ENCODE data around the gene PIGX. TPM values are rescaled to one million over a fixed set of nuclear protein-coding genes. Genes with fewer than 3 reads are reported as not detected.

The PIGX gene
- total and polyA plus RNA-seq, 4 donors = 5.1 to 10.0 (median 6.6) TPM

- Histone ChIP-seq H3K4me3 (ENCODE audit: low read depth in 1 of 3, low read length in 3 of 3) (peak within 1 kb of the TSS; percentile 59 to 100 (median 84)), H3K27me3 (ENCODE audit: control insufficient read depth in 4 of 4, insufficient read depth in 4 of 4, low read length in 3 of 4) (no peaks in the 10 kb centered on the region), H3K9ac (ENCODE audit: low read depth in 1 of 2, low read length in 2 of 2) (peak within 1 kb of the TSS; percentile 72 to 98), H3K27ac (ENCODE audit: low read depth in 1 of 2, low read length in 2 of 2) (peak within 1 kb of the TSS; percentile 90 to 94), H3K9me3 (ENCODE audit: control insufficient read depth in 4 of 4, low read length in 3 of 4) (no peaks in the 10 kb centered on the region), H3K4me1 (ENCODE audit: control insufficient read depth in 4 of 4, insufficient read depth in 4 of 4, low read length in 3 of 4) (peaks cover 3 to 11% (median 3%) of the 10 kb centered on the region in 4 donors), H3K36me3 (ENCODE audit: control insufficient read depth in 4 of 4, insufficient read depth in 3 of 4, low read depth in 1 of 4, low read length in 3 of 4) (no peaks in the 10 kb centered on the region)
- TF ChIP-seq FOXA1 (IDR thresholded peaks at IDR 0.05) = no peak
- TF ChIP-seq ZBTB33 (IDR thresholded peaks at IDR 0.05) = no peak
- peak; percentile 75 for TF ChIP-seq YY1 (IDR thresholded peaks at IDR 0.05)
- TF ChIP-seq EGR1 (IDR thresholded peaks at IDR 0.05; ENCODE audit: low read depth in 2 of 2) = no peak
- no peak for TF ChIP-seq TAF1 (conservative IDR thresholded peaks at IDR 0.05)
- TF ChIP-seq, protein P1, sequence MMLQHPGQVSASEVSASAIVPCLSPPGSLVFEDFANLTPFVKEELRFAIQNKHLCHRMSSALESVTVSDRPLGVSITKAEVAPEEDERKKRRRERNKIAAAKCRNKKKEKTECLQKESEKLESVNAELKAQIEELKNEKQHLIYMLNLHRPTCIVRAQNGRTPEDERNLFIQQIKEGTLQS (IDR thresholded peaks at IDR 0.05) = no peak
- TF ChIP-seq, protein P2, sequence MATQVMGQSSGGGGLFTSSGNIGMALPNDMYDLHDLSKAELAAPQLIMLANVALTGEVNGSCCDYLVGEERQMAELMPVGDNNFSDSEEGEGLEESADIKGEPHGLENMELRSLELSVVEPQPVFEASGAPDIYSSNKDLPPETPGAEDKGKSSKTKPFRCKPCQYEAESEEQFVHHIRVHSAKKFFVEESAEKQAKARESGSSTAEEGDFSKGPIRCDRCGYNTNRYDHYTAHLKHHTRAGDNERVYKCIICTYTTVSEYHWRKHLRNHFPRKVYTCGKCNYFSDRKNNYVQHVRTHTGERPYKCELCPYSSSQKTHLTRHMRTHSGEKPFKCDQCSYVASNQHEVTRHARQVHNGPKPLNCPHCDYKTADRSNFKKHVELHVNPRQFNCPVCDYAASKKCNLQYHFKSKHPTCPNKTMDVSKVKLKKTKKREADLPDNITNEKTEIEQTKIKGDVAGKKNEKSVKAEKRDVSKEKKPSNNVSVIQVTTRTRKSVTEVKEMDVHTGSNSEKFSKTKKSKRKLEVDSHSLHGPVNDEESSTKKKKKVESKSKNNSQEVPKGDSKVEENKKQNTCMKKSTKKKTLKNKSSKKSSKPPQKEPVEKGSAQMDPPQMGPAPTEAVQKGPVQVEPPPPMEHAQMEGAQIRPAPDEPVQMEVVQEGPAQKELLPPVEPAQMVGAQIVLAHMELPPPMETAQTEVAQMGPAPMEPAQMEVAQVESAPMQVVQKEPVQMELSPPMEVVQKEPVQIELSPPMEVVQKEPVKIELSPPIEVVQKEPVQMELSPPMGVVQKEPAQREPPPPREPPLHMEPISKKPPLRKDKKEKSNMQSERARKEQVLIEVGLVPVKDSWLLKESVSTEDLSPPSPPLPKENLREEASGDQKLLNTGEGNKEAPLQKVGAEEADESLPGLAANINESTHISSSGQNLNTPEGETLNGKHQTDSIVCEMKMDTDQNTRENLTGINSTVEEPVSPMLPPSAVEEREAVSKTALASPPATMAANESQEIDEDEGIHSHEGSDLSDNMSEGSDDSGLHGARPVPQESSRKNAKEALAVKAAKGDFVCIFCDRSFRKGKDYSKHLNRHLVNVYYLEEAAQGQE (IDR thresholded peaks at IDR 0.05) = peak; percentile 35
- no peak for TF ChIP-seq FOXA2 (IDR thresholded peaks at IDR 0.05)
- TF ChIP-seq JUND (IDR thresholded peaks at IDR 0.05) = no peak
- TF ChIP-seq RXRA (IDR thresholded peaks at IDR 0.05) = no peak
- TF ChIP-seq, protein P3, sequence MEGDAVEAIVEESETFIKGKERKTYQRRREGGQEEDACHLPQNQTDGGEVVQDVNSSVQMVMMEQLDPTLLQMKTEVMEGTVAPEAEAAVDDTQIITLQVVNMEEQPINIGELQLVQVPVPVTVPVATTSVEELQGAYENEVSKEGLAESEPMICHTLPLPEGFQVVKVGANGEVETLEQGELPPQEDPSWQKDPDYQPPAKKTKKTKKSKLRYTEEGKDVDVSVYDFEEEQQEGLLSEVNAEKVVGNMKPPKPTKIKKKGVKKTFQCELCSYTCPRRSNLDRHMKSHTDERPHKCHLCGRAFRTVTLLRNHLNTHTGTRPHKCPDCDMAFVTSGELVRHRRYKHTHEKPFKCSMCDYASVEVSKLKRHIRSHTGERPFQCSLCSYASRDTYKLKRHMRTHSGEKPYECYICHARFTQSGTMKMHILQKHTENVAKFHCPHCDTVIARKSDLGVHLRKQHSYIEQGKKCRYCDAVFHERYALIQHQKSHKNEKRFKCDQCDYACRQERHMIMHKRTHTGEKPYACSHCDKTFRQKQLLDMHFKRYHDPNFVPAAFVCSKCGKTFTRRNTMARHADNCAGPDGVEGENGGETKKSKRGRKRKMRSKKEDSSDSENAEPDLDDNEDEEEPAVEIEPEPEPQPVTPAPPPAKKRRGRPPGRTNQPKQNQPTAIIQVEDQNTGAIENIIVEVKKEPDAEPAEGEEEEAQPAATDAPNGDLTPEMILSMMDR (IDR thresholded peaks at IDR 0.05; ENCODE audit: low read depth, low read length, missing input control) = no peak
- no peak for TF ChIP-seq NR2F2 (IDR thresholded peaks at IDR 0.05)
- peak; percentile 43 for TF ChIP-seq SP1 (IDR thresholded peaks at IDR 0.05)
- peak in 1 of 2 donors; percentile 76 for TF ChIP-seq GABPA (IDR thresholded peaks at IDR 0.05 in 1 of 2, conservative IDR thresholded peaks at IDR 0.05 in 1 of 2)
- no peak for TF ChIP-seq HNF4G (IDR thresholded peaks at IDR 0.05)
- TF ChIP-seq MAX (IDR thresholded peaks at IDR 0.05) = no peak
- peak; percentile 34 to 49 for TF ChIP-seq RAD21 (IDR thresholded peaks at IDR 0.05)
- TF ChIP-seq HNF4A (conservative IDR thresholded peaks at IDR 0.05) = no peak
- under 1% methylated on average over 86 of the region's 86 CpGs for WGBS
- peak; percentile 90 for DNase-seq (ENCODE audit: low spot score)
Observed at GRCh38 chr3:196739671-196740480, 27.7 kb downstream of the PIGX start, which contains the start of gene PAK2. TSS of gene PAK2 (plus strand) at chr3:196739857. CDS start at chr3:196782647, 42,790 bp downstream.

Data from liver (tissue), 9 donors.